Astrocyte (in vitro differentiated cells and primary cell): ENCODE measurements around the gene ARL6IP4.

Experiments
- EZH2 ChIP-seq: IDR thresholded peaks from 2 replicates; pipeline ENCODE4 v1.6.1; 2012; ENCODE audit warnings: mild to moderate bottlenecking, low read length, inconsistent platforms; ENCODE audit not compliant: insufficient read depth
- TF ChIP-seq, protein P1 (sequence below): IDR thresholded peaks from 2 replicates; pipeline ENCODE4 v1.5.1; 2011; ENCODE audit warnings: low read depth, mild to moderate bottlenecking, inconsistent platforms, low read length, moderate library complexity; ENCODE audit not compliant: insufficient read depth

DNA sequence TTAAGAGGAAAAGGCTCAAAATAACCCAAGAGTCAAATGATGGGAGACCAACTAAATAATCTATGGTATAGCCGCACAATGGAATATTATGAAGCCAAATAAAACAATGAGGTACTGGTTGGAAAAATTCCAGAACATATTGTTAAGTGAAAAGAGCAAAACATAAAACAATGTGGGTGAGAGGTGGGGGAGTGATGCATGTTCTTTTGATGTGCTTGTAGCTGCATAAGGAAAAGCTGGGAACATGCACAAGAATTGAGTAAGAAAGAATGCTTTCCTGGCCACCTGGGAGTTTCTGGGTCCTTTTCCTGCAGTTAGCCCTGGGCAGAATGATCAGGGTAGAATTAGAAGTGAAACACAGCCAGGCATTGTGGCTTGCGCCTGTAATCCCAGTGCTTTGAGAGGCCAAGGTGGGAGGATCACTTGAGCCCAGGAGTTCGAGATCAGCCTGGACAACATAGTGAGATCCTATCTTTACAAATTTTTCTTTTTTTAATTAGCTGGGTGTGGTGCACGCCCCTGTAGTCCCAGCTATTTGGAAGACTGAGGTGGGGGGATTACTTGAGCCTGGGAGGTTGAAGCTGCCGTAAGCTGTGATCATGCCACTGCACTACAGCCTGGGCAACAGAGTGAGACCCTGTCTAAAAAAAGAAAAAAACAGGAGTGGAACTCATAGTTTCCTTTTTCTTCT is 22.1 kb upstream of the ARL6IP4 start:
- TF ChIP-seq, protein P1, sequence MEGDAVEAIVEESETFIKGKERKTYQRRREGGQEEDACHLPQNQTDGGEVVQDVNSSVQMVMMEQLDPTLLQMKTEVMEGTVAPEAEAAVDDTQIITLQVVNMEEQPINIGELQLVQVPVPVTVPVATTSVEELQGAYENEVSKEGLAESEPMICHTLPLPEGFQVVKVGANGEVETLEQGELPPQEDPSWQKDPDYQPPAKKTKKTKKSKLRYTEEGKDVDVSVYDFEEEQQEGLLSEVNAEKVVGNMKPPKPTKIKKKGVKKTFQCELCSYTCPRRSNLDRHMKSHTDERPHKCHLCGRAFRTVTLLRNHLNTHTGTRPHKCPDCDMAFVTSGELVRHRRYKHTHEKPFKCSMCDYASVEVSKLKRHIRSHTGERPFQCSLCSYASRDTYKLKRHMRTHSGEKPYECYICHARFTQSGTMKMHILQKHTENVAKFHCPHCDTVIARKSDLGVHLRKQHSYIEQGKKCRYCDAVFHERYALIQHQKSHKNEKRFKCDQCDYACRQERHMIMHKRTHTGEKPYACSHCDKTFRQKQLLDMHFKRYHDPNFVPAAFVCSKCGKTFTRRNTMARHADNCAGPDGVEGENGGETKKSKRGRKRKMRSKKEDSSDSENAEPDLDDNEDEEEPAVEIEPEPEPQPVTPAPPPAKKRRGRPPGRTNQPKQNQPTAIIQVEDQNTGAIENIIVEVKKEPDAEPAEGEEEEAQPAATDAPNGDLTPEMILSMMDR = no peak
- TF ChIP-seq EZH2 = no peak
